ENCODE results near the gene CIAO2A.

CIAO2A gene

DNA sequence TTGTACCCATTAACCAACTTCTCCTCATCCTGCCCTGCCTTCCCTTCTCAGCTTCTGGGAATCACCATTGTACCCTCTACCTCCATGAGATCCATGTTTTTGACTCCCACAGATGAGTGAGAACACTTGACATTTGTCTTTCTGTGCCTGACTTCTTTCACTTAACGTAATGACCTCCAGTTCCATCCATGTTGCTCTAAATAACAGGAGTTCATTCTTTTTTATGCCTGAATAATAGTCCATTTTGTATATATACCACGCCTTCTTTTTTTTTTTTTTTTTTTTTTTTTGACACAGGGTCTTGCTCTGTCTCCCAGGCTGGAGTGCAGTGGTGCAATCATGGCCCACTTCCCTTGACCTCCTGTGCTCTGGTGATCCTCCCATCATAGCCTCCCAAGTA lies 8.9 kb upstream of the CIAO2A start:
- Histone ChIP-seq H3K4me1 (ENCODE audit: low read depth, poor library complexity, severe bottlenecking) (peaks cover 8% of the 10 kb centered on the region), H3K79me2 (ENCODE audit: insufficient read depth, low read depth) (peaks cover 76% of the 10 kb centered on the region; the same call in 1 of the 2 replicates), H3K36me3 (ENCODE audit: insufficient read depth) (no peaks in the 10 kb centered on the region), H3K4me2 (no peak overlapping the region), H3K4me3 (IDR thresholded peaks at IDR 0.05; ENCODE audit: insufficient read depth, low read depth, low read length) (no peak overlapping the region), H3K9ac (no peak overlapping the region), H4K20me1 (ENCODE audit: insufficient read depth) (no peaks in the 10 kb centered on the region), H3K27ac (no peak overlapping the region), H2AFZ (ENCODE audit: low read depth) (no peak overlapping the region), H3K27me3 (ENCODE audit: insufficient read depth, low read depth) (no peaks in the 10 kb centered on the region)
- TF ChIP-seq, protein P1, sequence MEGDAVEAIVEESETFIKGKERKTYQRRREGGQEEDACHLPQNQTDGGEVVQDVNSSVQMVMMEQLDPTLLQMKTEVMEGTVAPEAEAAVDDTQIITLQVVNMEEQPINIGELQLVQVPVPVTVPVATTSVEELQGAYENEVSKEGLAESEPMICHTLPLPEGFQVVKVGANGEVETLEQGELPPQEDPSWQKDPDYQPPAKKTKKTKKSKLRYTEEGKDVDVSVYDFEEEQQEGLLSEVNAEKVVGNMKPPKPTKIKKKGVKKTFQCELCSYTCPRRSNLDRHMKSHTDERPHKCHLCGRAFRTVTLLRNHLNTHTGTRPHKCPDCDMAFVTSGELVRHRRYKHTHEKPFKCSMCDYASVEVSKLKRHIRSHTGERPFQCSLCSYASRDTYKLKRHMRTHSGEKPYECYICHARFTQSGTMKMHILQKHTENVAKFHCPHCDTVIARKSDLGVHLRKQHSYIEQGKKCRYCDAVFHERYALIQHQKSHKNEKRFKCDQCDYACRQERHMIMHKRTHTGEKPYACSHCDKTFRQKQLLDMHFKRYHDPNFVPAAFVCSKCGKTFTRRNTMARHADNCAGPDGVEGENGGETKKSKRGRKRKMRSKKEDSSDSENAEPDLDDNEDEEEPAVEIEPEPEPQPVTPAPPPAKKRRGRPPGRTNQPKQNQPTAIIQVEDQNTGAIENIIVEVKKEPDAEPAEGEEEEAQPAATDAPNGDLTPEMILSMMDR (conservative IDR thresholded peaks at IDR 0.05; ENCODE audit: low read depth, low read length): no peak

DNA sequence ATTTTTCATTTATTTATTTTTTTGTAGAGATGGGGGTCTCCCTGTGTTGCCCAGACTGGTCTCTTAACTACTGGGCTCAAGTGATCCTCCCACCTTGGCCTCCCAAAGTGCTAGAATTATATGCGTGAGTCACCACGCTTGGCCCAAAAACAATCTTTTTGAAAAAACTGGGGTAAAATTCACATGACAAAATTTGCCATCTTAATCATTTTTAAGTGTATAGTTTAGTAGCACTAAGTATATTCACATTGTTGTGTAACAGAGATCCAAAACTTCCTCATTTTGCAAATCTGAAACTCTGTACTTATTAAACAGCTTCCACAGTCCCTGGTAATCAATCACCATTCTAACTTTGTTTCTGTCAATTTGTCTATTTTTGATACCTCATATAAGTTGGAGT lies 7.3 kb upstream of the CIAO2A start:
- H3K4me1 ChIP-seq (ENCODE audit: low read depth, poor library complexity, severe bottlenecking): peaks cover 17% of the 10 kb centered on the region
- TF ChIP-seq, protein P1 (conservative IDR thresholded peaks at IDR 0.05; ENCODE audit: low read depth, low read length): no peak
- peaks cover 80% of the 10 kb centered on the region; the same call in 1 of the 2 replicates for H3K79me2 ChIP-seq (ENCODE audit: insufficient read depth, low read depth)
- no peak overlapping the region for H2AFZ ChIP-seq (ENCODE audit: low read depth)
- no peak overlapping the region for H3K27ac ChIP-seq
- no peaks in the 10 kb centered on the region for H4K20me1 ChIP-seq (ENCODE audit: insufficient read depth)
- H3K36me3 ChIP-seq (ENCODE audit: insufficient read depth): no peaks in the 10 kb centered on the region
- no peak overlapping the region for H3K9ac ChIP-seq
- no peaks in the 10 kb centered on the region for H3K27me3 ChIP-seq (ENCODE audit: insufficient read depth, low read depth)
- no peak overlapping the region for H3K4me3 ChIP-seq (IDR thresholded peaks at IDR 0.05; ENCODE audit: insufficient read depth, low read depth, low read length)
- no peak overlapping the region for H3K4me2 ChIP-seq

DNA sequence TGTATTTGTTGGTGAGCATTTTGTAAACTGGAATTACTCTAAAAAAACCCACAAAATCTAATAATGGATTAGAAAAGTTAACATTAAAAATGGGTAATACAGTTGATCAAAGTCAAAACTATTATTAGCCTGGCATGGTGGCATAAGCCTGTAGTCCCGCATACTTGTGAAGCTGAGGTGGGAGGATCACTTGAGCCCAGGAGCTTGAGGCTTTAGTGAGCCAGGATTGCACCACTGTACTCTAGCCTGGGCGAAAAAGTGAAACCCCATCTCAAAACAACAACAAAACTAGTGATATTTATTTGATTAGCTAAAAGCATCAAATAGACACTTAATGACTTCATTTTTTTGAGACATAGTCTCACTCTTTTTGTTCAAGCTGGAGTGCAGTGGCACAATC lies 5.7 kb upstream of the CIAO2A start:
- TF ChIP-seq, protein P1 (conservative IDR thresholded peaks at IDR 0.05; ENCODE audit: low read depth, low read length): no peak
- H3K9ac ChIP-seq: no peak overlapping the region
- no peak overlapping the region for H3K4me2 ChIP-seq
- H2AFZ ChIP-seq (ENCODE audit: low read depth): no peak overlapping the region
- no peak overlapping the region for H3K4me3 ChIP-seq (IDR thresholded peaks at IDR 0.05; ENCODE audit: insufficient read depth, low read depth, low read length)
- H3K27ac ChIP-seq: no peak overlapping the region
- H4K20me1 ChIP-seq (ENCODE audit: insufficient read depth): no peaks in the 10 kb centered on the region
- no peaks in the 10 kb centered on the region for H3K27me3 ChIP-seq (ENCODE audit: insufficient read depth, low read depth)
- H3K4me1 ChIP-seq (ENCODE audit: low read depth, poor library complexity, severe bottlenecking): peaks cover 27% of the 10 kb centered on the region
- no peaks in the 10 kb centered on the region for H3K36me3 ChIP-seq (ENCODE audit: insufficient read depth)
- peaks cover 69% of the 10 kb centered on the region; the same call in 1 of the 2 replicates for H3K79me2 ChIP-seq (ENCODE audit: insufficient read depth, low read depth)

DNA sequence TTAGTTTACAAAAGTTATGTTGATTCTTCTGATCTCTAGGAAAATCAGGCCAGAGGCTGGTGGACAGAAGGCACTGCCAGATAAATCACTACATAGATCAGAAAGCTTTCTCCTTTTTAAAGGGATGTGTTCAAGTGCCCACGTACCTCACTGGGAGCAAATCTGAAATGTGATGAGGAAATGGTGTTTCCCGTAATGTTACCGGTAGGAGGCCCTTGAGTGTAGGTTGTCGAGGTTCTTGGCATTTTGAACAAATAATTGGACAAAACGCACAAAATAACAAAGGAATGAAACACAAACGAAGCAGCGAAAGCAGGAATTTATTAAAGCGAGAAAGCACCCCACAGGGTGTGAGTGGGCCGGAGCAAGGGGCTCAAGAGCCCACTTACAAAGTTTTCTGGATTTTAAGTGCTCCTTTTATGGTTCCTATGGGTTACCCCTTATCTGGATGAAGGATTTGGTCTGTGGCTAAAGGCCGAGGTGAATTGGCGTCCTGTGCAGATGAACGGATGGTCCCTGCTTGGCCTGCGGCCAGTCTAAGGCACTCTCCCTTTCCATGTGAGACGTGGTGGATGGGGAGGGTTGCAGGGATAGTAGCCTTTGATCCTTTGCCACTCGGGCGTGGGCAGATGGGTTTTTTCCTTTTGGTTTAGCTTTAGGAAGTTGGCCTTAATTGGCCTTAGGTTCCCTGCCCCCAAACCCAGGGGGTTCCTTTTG lies 3.2 kb upstream of the CIAO2A start:
- H2AFZ ChIP-seq (ENCODE audit: low read depth): peak overlapping the region; percentile 59; the same call in 1 of the 2 replicates
- H3K27ac ChIP-seq: no peak overlapping the region; the same call in 1 of the 2 replicates
- H3K4me2 ChIP-seq: peak overlapping the region; percentile 93
- peak overlapping the region; percentile 71; the same call in 1 of the 2 replicates for H3K9ac ChIP-seq
- H3K36me3 ChIP-seq (ENCODE audit: insufficient read depth): no peaks in the 10 kb centered on the region
- no peak overlapping the region for H3K4me3 ChIP-seq (IDR thresholded peaks at IDR 0.05; ENCODE audit: insufficient read depth, low read depth, low read length)
- TF ChIP-seq, protein P1 (conservative IDR thresholded peaks at IDR 0.05; ENCODE audit: low read depth, low read length): no peak
- H3K79me2 ChIP-seq (ENCODE audit: insufficient read depth, low read depth): peaks cover 66% of the 10 kb centered on the region; the same call in 1 of the 2 replicates
- H3K4me1 ChIP-seq (ENCODE audit: low read depth, poor library complexity, severe bottlenecking): peaks cover 36% of the 10 kb centered on the region
- no peaks in the 10 kb centered on the region for H3K27me3 ChIP-seq (ENCODE audit: insufficient read depth, low read depth)
- H4K20me1 ChIP-seq (ENCODE audit: insufficient read depth): no peaks in the 10 kb centered on the region

All from KMS-11 (cell line).